H1 (cell line): ENCODE measurements around the gene SPG7. TPM values are rescaled to one million over a fixed set of nuclear protein-coding genes. Genes with fewer than 3 reads are reported as not detected.

ENCODE experiments used
- CTCF ChIA-PET: fragments of 300-600 bp; sonication (Branson Sonifier 250); formaldehyde crosslinking; loops from one replicate; lab custom pipeline; 2021; ENCODE audit not compliant: partially characterized antibody; lab: Charles Lee
- POLR2A ChIA-PET: fragments of 300-600 bp; sonication (Branson Sonifier 250); formaldehyde crosslinking; loops from one replicate; lab custom pipeline; 2021; ENCODE audit warnings: inconsistent platforms; ENCODE audit not compliant: partially characterized antibody; lab: Charles Lee
- DNase-seq, 2 experiments: peaks; one replicate each; pipeline versions ENCODE4 v3.0.0 to v3.0.0-alpha.2; 2010 to 2022; ENCODE audit warnings: low spot score in 2 of 2, low read depth in 1 of 2, mixed read lengths in 1 of 2
- FAIRE-seq: peaks from 2 replicates; lab custom pipeline; 2011; peaks lifted over from hg19 to GRCh38; lab: Jason Lieb, UNC
- H2AFZ ChIP-seq: 2 replicates; pipeline ENCODE4 v1.8.1; 2012; ENCODE audit warnings: low read length, inconsistent platforms
- H2AK5ac ChIP-seq: 2 replicates; pipeline ENCODE4 v1.6.1; 2013; ENCODE audit warnings: low read depth, low read length
- H2BK120ac ChIP-seq: replicated peaks from 2 replicates; pipeline ENCODE3; 2013; ENCODE audit warnings: low read depth, low read length, inconsistent platforms
- H2BK12ac ChIP-seq: 2 replicates; pipeline ENCODE4 v1.6.1; 2013; ENCODE audit warnings: low read depth, low read length
- H2BK15ac ChIP-seq: 2 replicates; pipeline ENCODE4 v1.6.1; 2013; ENCODE audit warnings: low read length
- H2BK20ac ChIP-seq: 2 replicates; pipeline ENCODE4 v1.6.1; 2013; ENCODE audit warnings: low read length
- H2BK5ac ChIP-seq: 2 replicates; pipeline ENCODE4 v1.6.1; 2013; ENCODE audit warnings: low read depth, low read length
- H3K14ac ChIP-seq: 2 replicates; pipeline ENCODE4 v1.6.1; 2013; ENCODE audit warnings: inconsistent platforms; ENCODE audit not compliant: insufficient read length
- H3K18ac ChIP-seq: 2 replicates; pipeline ENCODE4 v1.6.1; 2013; ENCODE audit warnings: low read length; ENCODE audit errors: extremely low read depth
- H3K23ac ChIP-seq: 2 replicates; pipeline ENCODE4 v1.6.1; 2013; ENCODE audit warnings: inconsistent platforms; ENCODE audit not compliant: insufficient read length
- H3K23me2 ChIP-seq: 2 replicates; pipeline ENCODE4 v1.6.1; 2013; ENCODE audit warnings: low read depth, low read length
- H3K27ac ChIP-seq: 2 replicates; pipeline ENCODE4 v1.6.1; 2011; ENCODE audit warnings: low read depth, low read length, inconsistent platforms
- H3K27me3 ChIP-seq, 4 experiments: replicated peaks in 1 of 4; 1 replicate in 1 of 4; 2 replicates in 3 of 4; pipeline versions ENCODE4 v1.6.1 to v1.8.1; 2011 to 2013; ENCODE audit warnings: low read length in 3 of 4, mild to moderate bottlenecking in 3 of 4, inconsistent platforms in 2 of 4, mixed read lengths in 2 of 4, moderate library complexity in 1 of 4; ENCODE audit not compliant: control insufficient read depth in 3 of 4, insufficient read depth in 3 of 4; ENCODE audit errors: extremely low read depth in 1 of 4
- H3K36me3 ChIP-seq, 4 experiments: 2 replicates each; pipeline versions ENCODE4 v1.6.1 to v1.8.1; 2011 to 2013; ENCODE audit warnings: mild to moderate bottlenecking in 4 of 4, low read length in 3 of 4, moderate library complexity in 2 of 4, control low read depth in 1 of 4, inconsistent platforms in 1 of 4; ENCODE audit not compliant: insufficient read depth in 4 of 4, control insufficient read depth in 2 of 4
- H3K4ac ChIP-seq: replicated peaks from 2 replicates; pipeline ENCODE3; 2013; ENCODE audit warnings: low read length, low read depth, mixed read lengths, inconsistent platforms; ENCODE audit not compliant: insufficient read length
- H3K4me1 ChIP-seq, 4 experiments: replicated peaks in 1 of 4; 1 replicate in 1 of 4; 2 replicates in 3 of 4; pipeline versions ENCODE4 v1.6.1 to v1.8.1; 2011 to 2013; ENCODE audit warnings: low read length in 3 of 4, inconsistent platforms in 2 of 4, mixed read lengths in 1 of 4; ENCODE audit not compliant: insufficient read depth in 4 of 4, control insufficient read depth in 3 of 4
- H3K4me2 ChIP-seq, 2 experiments: 2 replicates each; pipeline versions ENCODE4 v1.6.1 to v1.8.1; 2011 to 2013; ENCODE audit warnings: low read depth in 2 of 2, low read length in 2 of 2, control low read depth in 1 of 2, inconsistent platforms in 1 of 2, mild to moderate bottlenecking in 1 of 2; ENCODE audit not compliant: insufficient read depth in 1 of 2
- H3K4me3 ChIP-seq, 4 experiments: fragments of 200-600, 300-600 bp in 1 of 4; sonication (generic), shearing (Covaris generic), sonication (Bioruptor Twin) in 1 of 4; 2 replicates each; pipeline versions ENCODE4 v1.5.1 to v1.8.1; 2011 to 2016; ENCODE audit warnings: low read length in 4 of 4, low read depth in 3 of 4, control low read depth in 2 of 4, inconsistent platforms in 2 of 4, mild to moderate bottlenecking in 2 of 4, mixed read lengths in 1 of 4, moderate library complexity in 1 of 4; ENCODE audit not compliant: insufficient read depth in 2 of 4; ENCODE audit errors: extremely low read depth in 1 of 4
- H3K56ac ChIP-seq: replicated peaks from 2 replicates; pipeline ENCODE3; 2013; ENCODE audit warnings: low read depth, mild to moderate bottlenecking, mixed read lengths, low read length, inconsistent platforms; ENCODE audit not compliant: insufficient read length
- H3K79me1 ChIP-seq: 2 replicates; pipeline ENCODE4 v1.6.1; 2013; ENCODE audit warnings: low read depth, low read length, control low read depth
- H3K79me2 ChIP-seq, 2 experiments: 2 replicates each; pipeline versions ENCODE4 v1.6.1 to v1.8.1; 2012 to 2013; ENCODE audit warnings: low read length in 2 of 2, mild to moderate bottlenecking in 2 of 2, inconsistent platforms in 1 of 2; ENCODE audit not compliant: insufficient read depth in 2 of 2, control insufficient read depth in 1 of 2
- H3K9ac ChIP-seq, 4 experiments: replicated peaks in 1 of 4; 1 replicate in 1 of 4; 2 replicates in 3 of 4; pipeline versions ENCODE4 v1.6.1 to v1.8.1; 2011 to 2013; ENCODE audit warnings: low read depth in 3 of 4, low read length in 3 of 4, control low read depth in 2 of 4, mild to moderate bottlenecking in 2 of 4, moderate library complexity in 2 of 4, inconsistent platforms in 1 of 4; ENCODE audit errors: extremely low read depth in 1 of 4
- H3K9me3 ChIP-seq, 2 experiments: 2 replicates each; pipeline versions ENCODE4 v1.6.1 to v1.8.1; 2012 to 2013; ENCODE audit warnings: mild to moderate bottlenecking in 2 of 2, moderate library complexity in 2 of 2, control low read depth in 1 of 2, inconsistent platforms in 1 of 2, low read depth in 1 of 2, low read length in 1 of 2, mixed read lengths in 1 of 2; ENCODE audit not compliant: insufficient read depth in 2 of 2
- H4K20me1 ChIP-seq, 2 experiments: replicated peaks in 1 of 2; 2 replicates each; pipeline versions ENCODE3 to v1.8.1; 2011 to 2013; ENCODE audit warnings: inconsistent platforms in 2 of 2, low read length in 2 of 2, mild to moderate bottlenecking in 1 of 2; ENCODE audit not compliant: insufficient read depth in 2 of 2, control insufficient read depth in 1 of 2
- H4K5ac ChIP-seq: 2 replicates; pipeline ENCODE4 v1.6.1; 2013; ENCODE audit warnings: low read length, low read depth, mixed read lengths, inconsistent platforms; ENCODE audit not compliant: insufficient read length
- H4K8ac ChIP-seq: 2 replicates; pipeline ENCODE4 v1.8.0; 2013; ENCODE audit warnings: mild to moderate bottlenecking, moderate library complexity, low read length, inconsistent platforms; ENCODE audit not compliant: insufficient read depth; ENCODE audit errors: extremely low read depth
- H4K91ac ChIP-seq: replicated peaks from 2 replicates; pipeline ENCODE3; 2013; ENCODE audit warnings: low read length, mixed read lengths, inconsistent platforms; ENCODE audit not compliant: insufficient read length
- CTCF ChIP-seq, 3 experiments: IDR thresholded peaks; 1 replicate in 2 of 3; 2 replicates in 1 of 3; pipeline versions ENCODE4 v1.5.1 to v1.6.1; 2011; ENCODE audit warnings: low read length in 3 of 3, mild to moderate bottlenecking in 3 of 3, inconsistent platforms in 2 of 3, low read depth in 1 of 3, moderate library complexity in 1 of 3; ENCODE audit not compliant: insufficient read depth in 1 of 3; ENCODE audit errors: control extremely low read depth in 1 of 3
- TAF7 ChIP-seq: optimal IDR thresholded peaks from 2 replicates; pipeline ENCODE3; 2011; ENCODE audit warnings: low read depth, mild to moderate bottlenecking, inconsistent platforms, low read length, moderate library complexity, borderline replicate concordance
- WGBS, 2 experiments: shearing (Covaris generic) in 1 of 2; methylation state at CpG; one replicate each; pipeline versions ENCODE4 v1.1.6 to v1.1.7; 2013 to 2015; ENCODE audit warnings: low lambda C conversion rate in 2 of 2, mixed read lengths in 2 of 2, inconsistent platforms in 1 of 2, low coverage in 1 of 2, missing lambda C conversion rate in 1 of 2; ENCODE audit not compliant: insufficient replicate concordance in 2 of 2, insufficient coverage in 1 of 2, insufficient read length in 1 of 2; ENCODE audit errors: extremely low coverage in 1 of 2, missing lambda C conversion rate in 1 of 2; 5-methylcytosine and 5-hydroxymethylcytosine counted together
- polyA plus RNA-seq, 7 experiments: library from polyadenylated mRNA; depleted of rRNA in 3 of 7; stranded (reverse) in 5 of 7; unstranded in 2 of 7; fragments of >200 nt in 5 of 7; fragments of 200-250 nt in 2 of 7; gene quantifications; 1 replicate in 5 of 7; 2 replicates in 1 of 7; 4 replicates in 1 of 7; pipeline versions ENCODE4 v1.2.1 to v1.2.3, GENCODE V29; 2011 to 2013; ENCODE audit warnings: missing spikeins in 2 of 7, mixed read lengths in 2 of 7
- total RNA-seq: library from RNA; stranded (reverse); fragmentation: NEBNext Ultra II Directional; extraction: Animal tissue kit (Norgen Biotek cat#: 25700); gene quantifications from 2 replicates; pipeline ENCODE4 v1.2.1, GENCODE V29; 2021

SPG7 gene
- total and polyA plus RNA-seq, 2 of the 8 experiments (the other 6 are each of a cell fraction or from before 2014, with no cell fraction given): 72.1 to 113 TPM

DNA sequence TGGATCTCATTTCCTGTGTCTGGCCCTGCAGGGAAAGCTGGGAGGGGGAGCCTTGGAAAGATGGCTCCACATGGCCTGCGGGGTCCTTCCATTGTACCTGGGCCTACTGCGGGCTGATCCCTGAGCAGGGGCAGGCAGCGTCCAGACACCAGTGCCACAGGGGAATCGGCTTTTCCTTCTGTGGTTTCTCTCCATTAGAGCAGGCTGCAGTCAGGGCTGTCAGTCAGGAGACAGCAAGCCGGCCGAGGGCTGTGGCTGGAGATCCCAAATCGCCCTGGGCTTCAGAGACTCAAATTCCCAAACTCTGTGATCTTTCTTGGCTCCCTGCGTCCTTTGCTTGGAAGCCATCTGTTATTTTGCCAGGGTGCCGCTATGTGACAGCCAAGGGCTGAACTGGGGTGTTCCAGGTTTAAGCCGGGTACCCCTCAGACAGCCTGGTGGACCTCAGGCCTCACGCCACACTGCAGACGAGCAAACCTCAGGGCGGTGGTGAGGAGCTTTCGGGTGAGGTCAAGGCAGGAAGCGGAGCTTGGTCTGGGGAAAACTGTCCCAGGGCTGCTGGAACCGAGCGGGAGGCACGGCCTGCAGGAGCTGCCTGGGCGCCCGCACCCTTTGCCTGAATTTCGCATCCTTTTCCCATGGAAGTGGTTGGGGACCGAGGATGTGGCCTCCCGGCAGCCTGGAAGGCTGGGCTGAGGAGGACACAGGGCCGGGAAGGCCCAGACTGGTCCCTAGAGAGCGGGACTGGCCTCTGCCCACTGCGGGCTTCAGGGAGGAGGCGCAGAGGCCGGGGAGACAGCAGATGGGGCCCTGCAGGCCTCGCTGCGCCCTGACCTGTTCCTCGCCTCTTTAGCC lies 65.8 kb downstream of the SPG7 start:
- peaks cover 0 to under 1% (median 0%) of the 10 kb centered on the region in 4 experiments; a peak in 1 of 8 replicates for H3K36me3 ChIP-seq
- peak overlapping the region; percentile 62 to 82; a peak in 3 of 4 replicates for H3K4me2 ChIP-seq
- H3K4ac ChIP-seq: no peak overlapping the region
- ChIA-PET POLR2A (interaction anchor here (0.9 to 2.7 kb wide), 6 partner anchors 9 to 124 kb away, joined by 3 to 18 read pairs (median 5); no protein-coding TSS in a partner anchor), CTCF (interaction anchor here (0.5 to 0.9 kb wide), 3 partner anchors 9 to 130 kb away, joined by 3 to 4 read pairs (median 3); no protein-coding TSS in a partner anchor)
- H4K8ac ChIP-seq: peak overlapping the region; percentile 73
- peak overlapping the region; percentile 36 for H4K91ac ChIP-seq
- peak overlapping the region; percentile 30; the same call in 1 of the 2 replicates for H2BK12ac ChIP-seq
- no peak overlapping the region for H3K27ac ChIP-seq
- H3K4me3 ChIP-seq: peak overlapping the region in 3 of 4 experiments; percentile 46 to 76 (median 48); a peak in 6 of 8 replicates
- H3K79me2 ChIP-seq: no peaks in the 10 kb centered on the region
- H3K14ac ChIP-seq: no peak overlapping the region
- H4K5ac ChIP-seq: peak overlapping the region; percentile 69
- peaks cover 4 to 34% (median 22%) of the 10 kb centered on the region in 4 experiments; a peak in 6 of 7 replicates for H3K27me3 ChIP-seq
- H3K4me1 ChIP-seq: peaks cover 0 to 10% (median 6%) of the 10 kb centered on the region in 4 experiments; a peak in 5 of 7 replicates
- H3K9ac ChIP-seq: peak overlapping the region in 1 of 4 experiments; percentile 13; a peak in 2 of 7 replicates
- H3K23me2 ChIP-seq: peaks cover 6% of the 10 kb centered on the region; the same call in 1 of the 2 replicates
- FAIRE-seq (no peak), DNase-seq (no peak)
- TF ChIP-seq TAF7: no peak
- TF ChIP-seq CTCF (IDR thresholded peaks at IDR 0.05; ENCODE audit: control extremely low read depth in 1 of 3, insufficient read depth in 1 of 3, low read depth in 1 of 3, low read length in 3 of 3): peak in 1 of 3 experiments; percentile 3; a peak in 1 of 4 replicates
- peaks cover 0 to 6% of the 10 kb centered on the region in 2 experiments for H4K20me1 ChIP-seq
- peak overlapping the region; percentile 94; the same call in 1 of the 2 replicates for H2AFZ ChIP-seq
- no peak overlapping the region; the same call in 1 of the 2 replicates for H2AK5ac ChIP-seq
- no peak overlapping the region for H3K23ac ChIP-seq
- peak overlapping the region; percentile 26 for H3K18ac ChIP-seq
- H3K79me1 ChIP-seq: no peaks in the 10 kb centered on the region
- H3K56ac ChIP-seq: peak overlapping the region; percentile 47
- H2BK120ac ChIP-seq: no peak overlapping the region
- H2BK5ac ChIP-seq: no peak overlapping the region; the same call in 1 of the 2 replicates
- peak overlapping the region; percentile 81; the same call in 1 of the 2 replicates for H2BK15ac ChIP-seq
- H3K9me3 ChIP-seq: no peaks in the 10 kb centered on the region
- 82% methylated on average over 22 of the region's 31 CpGs; no CpG with 5 or more reads in 1 of the 2 experiments for WGBS, 2 experiments
- H2BK20ac ChIP-seq: no peak overlapping the region
